T-helper 1 cell treated with Interleukin-12 subunit alpha and Interleukin-12 subunit beta and Interleukin-4 antibody, amounts not matched to agents 30 μg/mL and 1 μg/mL, for 36 hours (primary cell): Measurements from ENCODE around the gene PNLIPRP1.

Experiments
- H3K27ac Mint-ChIP-seq: one replicate; pipeline ENCODE4 v1.8.0; 2021; ENCODE audit warnings: mild to moderate bottlenecking, mixed read lengths
- H3K27me3 Mint-ChIP-seq: one replicate; pipeline ENCODE4 v1.8.0; 2021; ENCODE audit warnings: low read depth, mixed read lengths
- H3K36me3 Mint-ChIP-seq: one replicate; pipeline ENCODE4 v1.8.0; 2021; ENCODE audit warnings: low read depth, mixed read lengths
- H3K4me1 Mint-ChIP-seq: one replicate; pipeline ENCODE4 v1.8.0; 2021; ENCODE audit warnings: low read depth, mixed read lengths
- H3K4me3 Mint-ChIP-seq: one replicate; pipeline ENCODE4 v1.8.0; 2021; ENCODE audit warnings: mild to moderate bottlenecking, moderate library complexity, mixed read lengths
- H3K9me3 Mint-ChIP-seq: one replicate; pipeline ENCODE4 v1.8.0; 2021; ENCODE audit warnings: mixed read lengths

Gene PNLIPRP1

DNA sequence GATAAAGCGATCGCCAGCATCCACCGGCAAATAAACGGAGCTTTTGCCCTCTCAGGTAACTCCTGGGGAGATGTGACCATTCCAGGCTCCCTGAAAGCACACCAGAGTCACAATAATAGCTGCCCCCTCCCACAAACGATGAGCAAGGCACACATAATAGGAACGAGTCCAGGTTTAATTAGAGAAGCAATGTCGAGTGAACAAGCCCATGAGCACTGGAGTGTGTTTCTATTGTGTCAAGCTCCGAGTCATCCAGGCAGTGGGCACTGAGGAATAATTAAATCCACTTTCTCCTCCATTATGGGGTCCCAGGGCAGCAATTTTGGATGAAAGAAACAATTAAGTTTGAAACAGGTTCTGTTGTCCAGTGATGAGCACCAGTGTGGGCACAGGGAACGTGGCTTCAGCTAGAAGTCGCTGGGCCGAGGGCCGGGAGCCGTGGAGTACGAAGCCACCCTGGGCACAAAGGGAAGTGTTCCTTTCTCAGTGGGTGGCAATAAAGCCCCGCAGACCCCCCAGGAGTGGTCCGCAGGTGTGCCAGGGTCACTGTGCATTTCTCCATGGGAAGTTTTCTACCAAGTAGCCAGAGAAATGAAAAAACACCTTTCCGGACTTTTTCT, 41.9 kb downstream of the PNLIPRP1 start:
- H3K4me3 Mint-ChIP-seq, result no peak overlapping the region
- H3K27me3 Mint-ChIP-seq, result no peaks in the 10 kb centered on the region
- no peaks in the 10 kb centered on the region for H3K4me1 Mint-ChIP-seq
- no peak overlapping the region for H3K27ac Mint-ChIP-seq
- H3K36me3 Mint-ChIP-seq, result no peaks in the 10 kb centered on the region
- H3K9me3 Mint-ChIP-seq, result no peaks in the 10 kb centered on the region

DNA sequence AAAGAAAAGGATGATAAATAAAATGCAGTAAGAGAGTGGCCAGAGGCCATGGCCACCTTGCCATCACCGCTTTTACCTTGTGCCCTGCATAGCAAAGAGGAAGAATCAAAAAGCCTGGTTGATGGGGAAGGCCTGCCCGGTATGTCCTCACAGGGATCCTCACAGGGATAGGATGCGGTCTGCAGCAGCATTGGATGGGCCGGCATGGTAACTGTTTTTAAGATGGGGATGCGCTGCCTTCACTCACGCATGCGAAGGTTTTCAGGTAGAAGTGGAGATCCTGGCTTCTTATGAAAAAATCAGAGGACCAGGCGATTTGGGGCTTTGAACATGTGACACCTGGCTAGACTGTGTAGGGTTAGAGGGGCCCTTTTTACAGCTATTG, 42.4 kb downstream of the PNLIPRP1 start:
- H3K27me3 Mint-ChIP-seq, result no peaks in the 10 kb centered on the region
- no peak overlapping the region for H3K27ac Mint-ChIP-seq
- H3K4me3 Mint-ChIP-seq, result no peak overlapping the region
- H3K9me3 Mint-ChIP-seq, result no peaks in the 10 kb centered on the region
- H3K4me1 Mint-ChIP-seq, result no peaks in the 10 kb centered on the region
- no peaks in the 10 kb centered on the region for H3K36me3 Mint-ChIP-seq

DNA sequence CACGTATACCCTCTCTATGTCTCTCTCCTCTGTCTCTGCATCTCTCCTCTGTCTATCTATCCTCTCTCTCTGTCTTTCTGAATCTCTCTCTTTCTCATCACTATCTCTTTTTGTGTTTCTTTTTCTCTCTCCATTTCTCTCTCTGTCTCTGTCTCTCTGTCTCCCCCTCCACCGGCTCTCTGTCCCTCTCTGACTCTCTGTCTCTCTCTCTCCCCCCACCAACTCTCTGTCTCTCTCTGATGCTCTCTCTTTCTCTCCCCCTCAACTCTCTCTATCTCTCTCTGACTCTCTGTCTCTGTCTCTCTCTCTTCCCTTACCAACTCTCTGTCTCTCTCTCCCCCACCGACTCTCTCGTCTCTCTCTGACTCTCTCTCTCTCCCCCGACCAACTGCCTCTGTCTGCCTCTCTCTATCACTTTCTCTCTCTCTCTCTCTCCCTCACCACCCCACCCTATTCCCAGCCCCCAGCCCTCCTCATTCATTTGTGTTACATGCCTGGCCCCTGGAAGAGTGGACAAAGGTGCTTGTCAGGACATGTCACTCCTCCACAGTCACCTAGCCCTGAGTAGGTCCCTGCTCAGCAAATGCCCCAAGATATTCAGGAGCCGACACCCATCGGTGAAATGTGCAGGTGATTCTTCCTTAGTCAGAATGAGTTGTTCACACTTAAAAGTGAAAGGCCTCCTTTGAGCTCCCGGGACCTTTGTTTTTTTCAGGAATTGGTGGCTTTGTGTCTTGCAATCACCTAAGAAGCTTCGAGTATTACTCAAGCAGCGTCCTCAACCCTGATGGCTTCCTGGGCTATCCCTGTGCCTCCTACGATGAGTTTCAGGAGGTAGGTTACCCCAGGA, 43.6 kb downstream of the PNLIPRP1 start:
- H3K4me1 Mint-ChIP-seq, result no peaks in the 10 kb centered on the region
- H3K4me3 Mint-ChIP-seq, result no peak overlapping the region
- no peaks in the 10 kb centered on the region for H3K27me3 Mint-ChIP-seq
- H3K36me3 Mint-ChIP-seq, result no peaks in the 10 kb centered on the region
- no peaks in the 10 kb centered on the region for H3K9me3 Mint-ChIP-seq
- no peak overlapping the region for H3K27ac Mint-ChIP-seq

DNA sequence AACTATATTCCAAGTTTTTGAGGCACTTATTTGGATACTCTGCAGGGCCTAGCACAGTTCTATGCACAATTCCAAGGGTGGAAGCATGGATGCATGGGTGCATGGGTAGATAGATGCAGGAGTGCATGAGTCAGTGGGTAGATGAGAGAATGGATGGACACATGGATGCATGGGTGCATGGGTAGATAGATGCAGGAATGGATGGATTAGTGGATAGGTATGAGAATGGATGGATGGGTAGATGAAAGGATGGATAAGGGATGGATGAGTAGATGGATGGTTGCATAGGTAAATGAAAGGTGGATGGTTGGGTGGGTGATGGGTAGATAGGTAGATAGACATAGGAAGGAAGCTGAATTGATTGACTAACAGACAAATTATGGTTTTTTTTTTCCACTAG, 45.6 kb downstream of the PNLIPRP1 start:
- Mint-ChIP-seq H3K4me1 (no peaks in the 10 kb centered on the region), H3K4me3 (no peak overlapping the region), H3K36me3 (no peaks in the 10 kb centered on the region), H3K27me3 (peaks cover 3% of the 10 kb centered on the region), H3K9me3 (no peaks in the 10 kb centered on the region), H3K27ac (no peak overlapping the region)

DNA sequence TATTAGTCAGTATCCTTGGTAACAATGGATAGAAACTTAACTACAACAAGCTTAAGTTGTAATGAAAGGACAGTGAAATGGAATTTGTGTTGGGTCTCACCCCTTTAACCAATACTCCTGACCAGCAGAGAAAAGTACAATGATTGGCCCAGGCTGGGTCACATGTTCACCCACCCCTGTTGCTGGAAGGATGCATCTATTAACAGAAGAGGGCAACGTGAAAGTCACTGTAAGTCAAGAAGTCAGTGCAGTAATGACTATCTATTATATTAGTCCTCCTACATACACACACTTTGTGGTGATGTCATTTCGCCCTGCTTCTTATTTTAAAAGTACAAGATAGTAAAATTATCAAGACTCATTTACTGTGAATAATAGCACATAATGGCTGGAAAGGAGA, 46.2 kb downstream of the PNLIPRP1 start:
- peaks cover 3% of the 10 kb centered on the region for H3K27me3 Mint-ChIP-seq
- no peaks in the 10 kb centered on the region for H3K4me1 Mint-ChIP-seq
- H3K4me3 Mint-ChIP-seq, result no peak overlapping the region
- H3K27ac Mint-ChIP-seq, result no peak overlapping the region
- H3K9me3 Mint-ChIP-seq, result no peaks in the 10 kb centered on the region
- no peaks in the 10 kb centered on the region for H3K36me3 Mint-ChIP-seq

DNA sequence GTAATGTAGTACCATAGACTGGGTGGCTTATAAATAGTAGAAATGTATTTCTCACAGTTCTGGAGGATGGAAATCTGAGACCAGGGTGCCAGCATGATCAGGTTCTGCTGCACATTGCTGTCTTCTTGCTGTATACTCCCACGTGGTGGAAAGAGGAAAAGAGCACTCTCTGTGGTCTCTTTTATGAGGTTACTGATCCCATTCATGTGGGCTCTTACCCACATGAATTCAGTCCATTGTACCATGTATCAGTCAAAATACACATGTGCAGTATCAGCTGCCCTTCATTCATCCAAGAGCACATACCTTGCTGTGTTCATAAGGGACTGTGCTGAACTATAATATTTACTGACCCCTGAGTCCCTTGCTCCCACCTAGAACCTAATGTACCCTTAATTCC, 47.1 kb downstream of the PNLIPRP1 start:
- no peaks in the 10 kb centered on the region for H3K9me3 Mint-ChIP-seq
- peaks cover 3% of the 10 kb centered on the region for H3K27me3 Mint-ChIP-seq
- H3K36me3 Mint-ChIP-seq, result no peaks in the 10 kb centered on the region

DNA sequence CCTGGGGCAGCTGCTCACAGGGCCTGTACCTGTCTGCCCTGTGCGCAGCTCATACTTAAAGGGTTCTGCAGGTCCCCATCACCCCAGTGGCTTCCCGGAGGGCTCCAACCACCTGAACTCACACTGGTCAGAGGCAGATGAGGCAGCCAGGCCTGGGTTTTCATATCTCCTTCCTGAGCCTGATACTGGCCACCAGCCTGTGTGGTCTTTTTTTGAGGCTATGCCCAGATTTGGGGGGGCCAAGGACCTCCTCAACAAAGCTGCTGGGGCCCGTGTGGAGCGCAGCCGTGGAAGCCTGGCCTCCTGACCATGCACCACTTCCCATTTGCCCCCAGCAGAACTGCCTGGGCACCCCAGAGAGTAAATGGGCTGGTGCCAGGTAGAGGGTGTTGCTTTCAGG, 55.7 kb downstream of the PNLIPRP1 start:
- no peak overlapping the region for H3K27ac Mint-ChIP-seq
- no peak overlapping the region for H3K4me3 Mint-ChIP-seq
- H3K4me1 Mint-ChIP-seq, result no peaks in the 10 kb centered on the region
- peaks cover 7% of the 10 kb centered on the region for H3K9me3 Mint-ChIP-seq
- no peaks in the 10 kb centered on the region for H3K36me3 Mint-ChIP-seq
- H3K27me3 Mint-ChIP-seq, result no peaks in the 10 kb centered on the region

More for the DNA sequence above, 47.1 kb downstream of the PNLIPRP1 start:
- Mint-ChIP-seq H3K4me1 (no peaks in the 10 kb centered on the region), H3K4me3 (no peak overlapping the region), H3K27ac (no peak overlapping the region)

DNA sequence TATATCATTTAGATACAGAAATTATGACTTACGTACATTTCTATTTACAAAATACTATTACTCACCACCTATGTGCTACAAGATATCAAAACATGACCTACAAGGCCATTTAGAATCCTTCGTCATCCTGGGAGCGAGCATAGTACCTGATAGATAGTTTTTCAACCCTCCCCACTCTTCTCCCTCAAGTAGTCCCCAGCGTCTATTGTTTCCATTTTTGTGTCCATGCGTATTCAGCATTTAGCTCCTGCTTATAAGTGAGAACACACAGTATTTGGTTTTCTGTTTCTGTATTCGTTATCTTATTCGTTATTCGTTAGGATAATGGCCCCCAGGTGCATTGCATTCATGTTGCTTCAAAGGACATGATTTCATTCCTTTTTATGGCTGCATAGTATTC, 58.1 kb downstream of the PNLIPRP1 start:
- Mint-ChIP-seq H3K4me1 (no peaks in the 10 kb centered on the region), H3K9me3 (peaks cover 7% of the 10 kb centered on the region), H3K27me3 (no peaks in the 10 kb centered on the region), H3K27ac (no peak overlapping the region), H3K36me3 (no peaks in the 10 kb centered on the region), H3K4me3 (no peak overlapping the region)

DNA sequence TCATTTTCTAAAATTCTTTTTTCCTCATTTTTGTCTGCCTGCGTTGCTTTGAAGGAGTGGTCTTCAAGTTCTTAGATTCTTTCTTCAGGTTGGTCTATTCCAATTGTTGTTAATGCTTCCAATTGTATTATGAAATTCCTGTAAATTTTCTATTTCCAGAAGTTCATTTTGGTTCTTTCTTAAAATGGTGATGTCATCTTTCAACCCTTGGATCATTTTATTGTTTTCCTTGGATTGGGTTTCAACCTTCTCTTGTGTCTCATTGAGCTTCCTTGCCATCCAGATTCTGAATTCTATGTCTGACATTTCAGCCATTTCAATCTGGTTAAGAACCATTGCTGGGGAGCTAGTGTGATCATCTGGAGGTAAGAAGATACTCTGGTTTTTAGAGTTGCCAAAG, 63.1 kb downstream of the PNLIPRP1 start:
- no peaks in the 10 kb centered on the region for H3K36me3 Mint-ChIP-seq
- no peaks in the 10 kb centered on the region for H3K27me3 Mint-ChIP-seq
- H3K4me1 Mint-ChIP-seq, result no peaks in the 10 kb centered on the region
- H3K9me3 Mint-ChIP-seq, result peaks cover 7% of the 10 kb centered on the region
- no peak overlapping the region for H3K27ac Mint-ChIP-seq
- H3K4me3 Mint-ChIP-seq, result no peak overlapping the region

DNA sequence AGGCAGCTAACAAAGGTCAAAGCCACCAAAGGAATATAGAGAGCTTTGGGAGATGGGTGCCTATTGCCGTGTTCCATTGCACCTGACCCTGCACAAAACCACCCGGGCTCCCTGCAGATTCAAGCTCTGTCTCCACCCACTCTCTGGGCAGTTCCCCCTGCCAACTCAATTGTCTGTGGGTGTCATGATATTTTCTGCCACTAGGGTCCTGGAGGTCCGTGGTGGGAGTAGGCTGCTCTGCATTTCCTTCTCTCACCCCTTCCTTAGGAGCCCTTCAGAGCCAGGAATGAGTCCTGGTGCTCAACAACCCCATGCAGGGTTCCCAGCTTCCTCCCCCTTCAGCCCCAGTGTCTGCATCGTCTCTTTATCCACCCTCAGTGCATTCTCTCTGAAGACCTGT, 64.1 kb downstream of the PNLIPRP1 start:
- Mint-ChIP-seq H3K27me3 (no peaks in the 10 kb centered on the region), H3K36me3 (no peaks in the 10 kb centered on the region)

DNA sequence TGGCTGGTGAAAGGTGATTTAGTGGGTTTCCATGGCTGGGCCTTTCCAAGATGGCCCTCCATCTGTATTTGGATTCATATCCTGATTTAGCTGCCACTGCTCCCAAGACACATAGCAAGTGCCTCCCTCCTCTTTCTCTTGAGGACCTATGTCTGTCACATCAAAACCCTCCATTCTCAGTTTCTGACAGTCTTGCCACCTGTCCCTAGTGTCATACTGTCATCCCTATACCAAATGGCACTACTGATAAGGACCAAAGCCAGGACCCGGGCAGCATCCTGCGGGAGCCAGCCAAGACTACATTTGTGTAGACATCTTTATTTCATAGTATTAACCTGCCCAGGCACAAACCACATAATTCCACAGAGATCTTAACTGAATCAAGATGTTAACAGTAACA, 64.8 kb downstream of the PNLIPRP1 start:
- H3K36me3 Mint-ChIP-seq, result no peaks in the 10 kb centered on the region
- no peaks in the 10 kb centered on the region for H3K4me1 Mint-ChIP-seq
- no peaks in the 10 kb centered on the region for H3K27me3 Mint-ChIP-seq
- no peak overlapping the region for H3K4me3 Mint-ChIP-seq
- no peak overlapping the region for H3K27ac Mint-ChIP-seq
- H3K9me3 Mint-ChIP-seq, result no peaks in the 10 kb centered on the region

More for the DNA sequence above, 64.1 kb downstream of the PNLIPRP1 start:
- H3K4me1 Mint-ChIP-seq, result no peaks in the 10 kb centered on the region
- H3K27ac Mint-ChIP-seq, result no peak overlapping the region
- H3K9me3 Mint-ChIP-seq, result no peaks in the 10 kb centered on the region
- no peak overlapping the region for H3K4me3 Mint-ChIP-seq

DNA sequence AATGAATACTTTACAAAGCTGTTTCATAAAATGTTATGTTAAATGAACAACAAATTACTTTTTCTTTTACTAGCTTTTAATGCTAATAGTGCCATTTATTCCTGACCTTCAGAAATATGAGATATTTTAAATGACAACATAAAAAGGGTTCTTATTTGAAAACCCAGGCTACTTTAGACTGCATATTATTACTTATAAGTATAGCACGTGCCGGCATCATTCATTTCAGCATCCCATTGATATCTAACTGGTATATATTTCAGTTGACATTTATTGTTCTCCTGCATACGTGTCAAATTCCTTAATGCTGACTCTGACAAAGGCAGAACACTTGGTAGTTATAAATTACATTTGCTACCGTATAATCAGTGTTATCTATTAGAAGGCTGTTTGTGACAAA, 65.3 kb downstream of the PNLIPRP1 start:
- Mint-ChIP-seq H3K36me3 (no peaks in the 10 kb centered on the region), H3K4me1 (no peaks in the 10 kb centered on the region), H3K4me3 (no peak overlapping the region), H3K9me3 (no peaks in the 10 kb centered on the region), H3K27ac (no peak overlapping the region), H3K27me3 (no peaks in the 10 kb centered on the region)

DNA sequence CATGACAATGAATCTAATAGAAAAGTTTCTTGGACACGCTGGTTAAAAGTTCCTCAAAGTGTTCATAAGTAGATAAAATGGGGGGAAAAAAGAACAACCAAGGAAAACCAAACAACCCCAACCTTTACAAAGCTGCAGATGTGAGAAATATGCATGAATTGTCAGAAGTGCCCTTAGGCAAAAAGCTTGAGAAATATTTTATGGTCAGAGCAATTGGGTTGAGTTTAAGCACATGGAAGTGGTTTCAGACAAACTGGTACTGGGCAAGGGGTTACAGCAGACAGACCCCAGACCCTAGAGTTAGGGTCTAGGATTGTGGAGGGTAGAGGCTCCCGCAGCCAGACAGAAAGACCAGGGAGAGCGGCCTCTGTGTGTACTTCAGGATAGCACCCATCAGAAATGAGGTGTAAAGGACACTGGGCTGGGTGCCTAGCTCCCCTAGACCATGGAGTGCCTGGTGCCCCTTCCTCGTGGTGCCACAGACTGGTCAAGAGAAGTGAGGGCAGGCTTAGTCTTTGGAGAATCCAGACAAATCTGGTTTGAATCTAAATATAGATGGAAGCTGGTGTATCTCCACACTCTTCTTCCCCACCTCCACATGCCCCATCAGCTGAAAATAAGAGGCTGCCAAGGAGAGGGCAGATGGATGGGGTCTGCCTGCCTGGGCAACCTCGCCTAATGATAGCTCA, 67.2 kb downstream of the PNLIPRP1 start:
- no peak overlapping the region for H3K4me3 Mint-ChIP-seq
- H3K27ac Mint-ChIP-seq, result no peak overlapping the region
- no peaks in the 10 kb centered on the region for H3K36me3 Mint-ChIP-seq
- no peaks in the 10 kb centered on the region for H3K4me1 Mint-ChIP-seq
- no peaks in the 10 kb centered on the region for H3K9me3 Mint-ChIP-seq
- H3K27me3 Mint-ChIP-seq, result no peaks in the 10 kb centered on the region
